CD4-positive, alpha-beta T cell (primary cell): ENCODE measurements around the gene XRCC3. TPM values are rescaled to one million over a fixed set of nuclear protein-coding genes. Genes with fewer than 3 reads are reported as not detected.

Experiments
- ATAC-seq: fragments of 200-7000 bp; cut with Tn5 transposase; one replicate; pipeline ENCODE4 v1.10.0; 2022; ENCODE audit warnings: mild to moderate bottlenecking; ENCODE audit not compliant: poor library complexity
- CTCF ChIA-PET: fragments of 350-600 bp; sonication (Branson Sonifier 250); formaldehyde crosslinking; loops from one replicate; lab custom pipeline; 2021; ENCODE audit warnings: antibody characterized with exemption, inconsistent platforms; lab: Charles Lee
- POLR2A ChIA-PET: fragments of 350-600 bp; sonication (Branson Sonifier 250); formaldehyde crosslinking; loops from one replicate; lab custom pipeline; 2021; ENCODE audit warnings: antibody characterized with exemption, inconsistent platforms; lab: Charles Lee
- DNase-seq, 14 experiments: peaks; one replicate each; pipeline ENCODE4 v3.0.0-alpha.2; 2013 to 2020; ENCODE audit warnings: mixed read lengths in 2 of 14
- H3K27ac ChIP-seq, 2 donors: one replicate each; pipeline versions ENCODE4 v1.5.1 to v1.7.0; 2013; ENCODE audit warnings: low read length in 2 of 2, low read depth in 1 of 2, mild to moderate bottlenecking in 1 of 2
- H3K27me3 ChIP-seq, 2 experiments: 1 replicate in 1 of 2; 2 replicates in 1 of 2; pipeline versions ENCODE4 v1.6.1 to v1.7.0; 2013; ENCODE audit warnings: low read length in 2 of 2, control low read depth in 1 of 2, mild to moderate bottlenecking in 1 of 2, moderate library complexity in 1 of 2; ENCODE audit not compliant: insufficient read depth in 2 of 2, control insufficient read depth in 1 of 2
- H3K36me3 ChIP-seq: one replicate; pipeline ENCODE4 v1.6.1; 2013; ENCODE audit warnings: low read length, control low read depth; ENCODE audit not compliant: insufficient read depth
- H3K4me1 ChIP-seq: one replicate; pipeline ENCODE4 v1.6.1; 2013; ENCODE audit warnings: low read length, control low read depth; ENCODE audit not compliant: insufficient read depth
- H3K4me3 ChIP-seq: one replicate; pipeline ENCODE4 v1.5.1; 2013; ENCODE audit warnings: mild to moderate bottlenecking, low read length, moderate library complexity
- H3K9me3 ChIP-seq, 2 experiments: 1 replicate in 1 of 2; 2 replicates in 1 of 2; pipeline versions ENCODE4 v1.6.1 to v1.7.0; 2013; ENCODE audit warnings: low read length in 2 of 2, mild to moderate bottlenecking in 2 of 2, control low read depth in 1 of 2, moderate library complexity in 1 of 2; ENCODE audit not compliant: control insufficient read depth in 1 of 2, insufficient read depth in 1 of 2
- H3K27ac Mint-ChIP-seq: one replicate; pipeline ENCODE4 v1.8.0; 2020; ENCODE audit warnings: mixed read lengths
- H3K27me3 Mint-ChIP-seq: one replicate; pipeline ENCODE4 v1.8.0; 2021; ENCODE audit warnings: mixed read lengths
- H3K36me3 Mint-ChIP-seq: one replicate; pipeline ENCODE4 v1.8.0; 2021; ENCODE audit warnings: low read depth, mixed read lengths
- H3K4me1 Mint-ChIP-seq: one replicate; pipeline ENCODE4 v1.8.0; 2021; ENCODE audit warnings: low read depth, mixed read lengths
- H3K4me3 Mint-ChIP-seq: one replicate; pipeline ENCODE4 v1.8.0; 2020; ENCODE audit warnings: mild to moderate bottlenecking, mixed read lengths
- H3K9me3 Mint-ChIP-seq: one replicate; pipeline ENCODE4 v1.8.0; 2020; ENCODE audit warnings: mixed read lengths
- CTCF ChIP-seq: fragments of 200-600 bp; IDR thresholded peaks from one replicate; pipeline ENCODE4 v1.8.0; 2022; ENCODE audit warnings: antibody characterized with exemption, mild to moderate bottlenecking
- intact Hi-C, 2 experiments: fragments of 100-400 bp; cut with DNase I in 1 of 2; cut with micrococcal nuclease in 1 of 2; formaldehyde crosslinking; loops; one replicate each; pipeline versions ENCODE4 v1.15.1 to v1.9.0; 2023 to 2025; cut with DNase I, micrococcal nuclease
- total RNA-seq, 174 experiments: library from RNA in 2 of 174; stranded (reverse) in 2 of 174; gene quantifications; one replicate each; pipeline ENCODE4 v1.2.3 and lab custom pipeline; 2021 to 2026

XRCC3 gene
- total RNA-seq, 2 experiments from 2014 or later = 4.6 to 4.8 TPM

- peak; percentile 32 for TF ChIP-seq CTCF
- Histone ChIP-seq H3K27ac (no peak overlapping the region), H3K36me3 (peaks cover 92% of the 10 kb centered on the region), H3K27me3 (no peaks in the 10 kb centered on the region), H3K4me1 (no peaks in the 10 kb centered on the region), H3K4me3 (no peak overlapping the region), H3K9me3 (no peaks in the 10 kb centered on the region)
- CTCF ChIA-PET = no interaction called here
- DNase-seq = peak in 12 of 14 experiments; percentile 18 to 64 (median 29)
- H3K36me3 Mint-ChIP-seq = peaks cover 84% of the 10 kb centered on the region
- peaks cover 8% of the 10 kb centered on the region for H3K4me1 Mint-ChIP-seq
- intact Hi-C loops = loop anchor here (1.0 to 10.0 kb wide), 2 partner anchors 55 to 107 kb away; partner anchors contain the start of gene KLC1 (in 1 of the 2)
- H3K4me3 Mint-ChIP-seq = no peak overlapping the region
- peak overlapping the region; percentile 9 for H3K27ac Mint-ChIP-seq
- no peaks in the 10 kb centered on the region for H3K9me3 Mint-ChIP-seq
- POLR2A ChIA-PET = no interaction called here
- peak; percentile 86 for ATAC-seq
- H3K27me3 Mint-ChIP-seq = no peaks in the 10 kb centered on the region
These were observed 35.9 kb downstream of the XRCC3 start for GRCh38 chr14:103679351-103679750.

DNA sequence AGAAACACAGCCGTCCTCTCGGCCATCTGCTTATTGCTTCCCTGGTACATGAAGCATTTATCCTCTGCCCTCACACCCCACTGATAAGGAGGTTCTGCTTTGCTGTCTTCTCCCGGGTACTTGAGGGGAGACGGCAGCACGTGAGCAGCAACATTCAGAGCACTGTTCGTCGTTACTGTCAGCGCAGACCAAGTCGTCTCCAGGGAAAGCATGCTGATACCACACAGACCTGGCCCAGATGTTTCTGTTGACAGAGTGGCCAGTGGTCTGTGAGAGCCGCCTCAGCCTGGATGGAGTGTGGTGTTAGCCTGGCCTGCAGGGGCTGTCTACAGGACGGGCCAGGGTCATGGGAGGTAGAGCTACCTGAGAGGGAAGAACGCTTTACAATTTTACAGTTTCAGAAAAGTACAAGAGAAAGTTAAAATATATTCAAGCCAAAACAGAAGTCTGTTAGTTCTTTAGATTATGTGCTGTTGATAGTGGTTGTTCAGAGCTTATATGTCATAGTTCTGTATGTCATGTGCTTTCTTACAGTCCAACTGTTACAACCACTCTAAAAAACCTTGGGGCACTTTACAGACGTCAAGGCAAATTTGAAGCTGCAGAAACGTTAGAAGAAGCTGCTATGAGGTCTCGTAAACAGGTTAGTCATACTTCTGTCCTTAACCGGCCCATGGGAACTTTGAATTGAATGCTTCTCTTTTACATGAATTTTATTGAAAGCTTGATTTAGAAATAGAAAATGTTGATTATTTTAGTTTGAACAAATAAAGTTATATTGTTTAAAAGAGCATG lies 38.2 kb downstream of the XRCC3 start:
- H3K36me3 Mint-ChIP-seq = peaks cover 93% of the 10 kb centered on the region

DNA sequence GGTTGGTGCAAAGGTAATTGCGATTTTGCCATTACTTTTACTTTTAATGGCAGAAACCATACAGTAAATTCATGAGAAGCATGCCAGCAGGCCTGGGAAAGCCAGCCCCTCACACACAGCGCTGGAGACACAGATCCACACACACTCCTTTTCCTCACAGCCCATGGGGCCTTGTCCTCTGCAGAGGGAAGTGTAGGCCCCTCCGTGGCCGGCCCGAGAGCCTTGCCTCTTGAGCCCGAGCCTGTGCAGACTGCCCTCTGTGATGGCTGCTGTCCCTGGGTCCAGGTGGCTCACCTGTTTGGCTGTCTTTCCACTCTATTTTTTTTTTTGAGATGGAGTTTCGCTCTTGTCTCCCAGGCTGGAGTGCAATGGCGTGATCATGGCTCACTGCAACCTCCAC lies 39.3 kb downstream of the XRCC3 start:
- ChIA-PET CTCF (no interaction called here), POLR2A (no interaction called here)
- peaks cover 94% of the 10 kb centered on the region for H3K36me3 ChIP-seq
- no peaks in the 10 kb centered on the region for H3K27me3 Mint-ChIP-seq
- H3K27me3 ChIP-seq = no peaks in the 10 kb centered on the region
- intact Hi-C loops = loop anchor here in 1 of 2 experiments (10.0 kb wide), 1 partner anchor 51 kb away; the partner anchor contains the start of gene KLC1
- ATAC-seq (no peak), DNase-seq (no peak)
- no peak for TF ChIP-seq CTCF
- peaks cover 93% of the 10 kb centered on the region for H3K36me3 Mint-ChIP-seq
- no peaks in the 10 kb centered on the region for H3K9me3 ChIP-seq
- H3K27ac ChIP-seq = no peak overlapping the region
- H3K27ac Mint-ChIP-seq = no peak overlapping the region
- no peaks in the 10 kb centered on the region for H3K9me3 Mint-ChIP-seq
- no peak overlapping the region for H3K4me3 Mint-ChIP-seq
- peaks cover 8% of the 10 kb centered on the region for H3K4me1 Mint-ChIP-seq
- H3K4me3 ChIP-seq = no peak overlapping the region
- no peaks in the 10 kb centered on the region for H3K4me1 ChIP-seq

More for the DNA sequence above, 38.2 kb downstream of the XRCC3 start:
- no peak for ATAC-seq
- DNase-seq = no peak
- Histone ChIP-seq H3K36me3 (peaks cover 91% of the 10 kb centered on the region), H3K9me3 (no peaks in the 10 kb centered on the region), H3K4me1 (no peaks in the 10 kb centered on the region), H3K27ac (no peak overlapping the region), H3K27me3 (no peaks in the 10 kb centered on the region), H3K4me3 (no peak overlapping the region)
- Mint-ChIP-seq H3K9me3 (no peaks in the 10 kb centered on the region), H3K27ac (no peak overlapping the region), H3K27me3 (no peaks in the 10 kb centered on the region), H3K4me3 (no peak overlapping the region), H3K4me1 (peaks cover 8% of the 10 kb centered on the region)
- CTCF ChIA-PET = no interaction called here
- intact Hi-C loops = loop anchor here in 1 of 2 experiments (10.0 kb wide), 1 partner anchor 52 kb away; the partner anchor contains the start of gene KLC1
- no peak for TF ChIP-seq CTCF
- POLR2A ChIA-PET = interaction anchor here (0.6 kb wide), 1 partner anchor 115 kb away, joined by 3 read pairs; no protein-coding TSS in a partner anchor
